Measurements from ENCODE around the gene JAKMIP1. TPM values are rescaled to one million over a fixed set of nuclear protein-coding genes. Genes with fewer than 3 reads are reported as not detected.

JAKMIP1 gene
- total RNA-seq, 1 donor from 2014 or later: 28.9 TPM

- DNase-seq (ENCODE audit: low spot score in 2 of 2): no peak
- no peak for FAIRE-seq
Measured at GRCh38 chr4:6076391-6076790, 124.0 kb downstream of the JAKMIP1 start.

DNA sequence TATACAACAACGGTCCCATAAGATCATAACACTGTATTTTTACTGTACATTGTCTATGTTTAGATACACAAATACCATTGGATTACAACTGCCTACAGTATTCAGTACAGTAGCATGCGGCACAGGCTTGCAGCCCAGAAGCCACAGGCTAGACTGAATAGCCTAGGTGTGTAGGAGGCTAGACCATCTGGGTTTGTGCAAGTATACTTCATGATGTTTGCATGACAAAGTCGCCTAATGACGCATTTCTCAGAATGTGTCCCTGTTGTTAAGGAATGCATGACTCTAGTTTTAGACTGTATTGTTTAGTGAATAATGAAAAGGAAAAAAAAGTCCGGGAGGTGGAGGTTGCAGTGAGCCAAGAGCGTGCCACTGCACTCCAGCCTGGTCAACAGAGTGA, 125.6 kb downstream of the JAKMIP1 start:
- no peak for FAIRE-seq
- DNase-seq (ENCODE audit: low spot score in 2 of 2): no peak

GRCh38 chr4:6071959-6072720, 128.2 kb downstream of the JAKMIP1 start:
- FAIRE-seq: no peak
- no peak for DNase-seq (ENCODE audit: low spot score in 2 of 2)

GRCh38 chr4:6071191-6071958, 129.0 kb downstream of the JAKMIP1 start:
- FAIRE-seq: no peak
- no peak for DNase-seq (ENCODE audit: low spot score in 2 of 2)

GRCh38 chr4:6069845-6070709, 130.3 kb downstream of the JAKMIP1 start:
- DNase-seq (ENCODE audit: low spot score in 2 of 2) (no peak), FAIRE-seq (no peak)

GRCh38 chr4:6068986-6069385, 131.4 kb downstream of the JAKMIP1 start:
- no peak for FAIRE-seq
- DNase-seq (ENCODE audit: low spot score in 2 of 2): no peak

DNA sequence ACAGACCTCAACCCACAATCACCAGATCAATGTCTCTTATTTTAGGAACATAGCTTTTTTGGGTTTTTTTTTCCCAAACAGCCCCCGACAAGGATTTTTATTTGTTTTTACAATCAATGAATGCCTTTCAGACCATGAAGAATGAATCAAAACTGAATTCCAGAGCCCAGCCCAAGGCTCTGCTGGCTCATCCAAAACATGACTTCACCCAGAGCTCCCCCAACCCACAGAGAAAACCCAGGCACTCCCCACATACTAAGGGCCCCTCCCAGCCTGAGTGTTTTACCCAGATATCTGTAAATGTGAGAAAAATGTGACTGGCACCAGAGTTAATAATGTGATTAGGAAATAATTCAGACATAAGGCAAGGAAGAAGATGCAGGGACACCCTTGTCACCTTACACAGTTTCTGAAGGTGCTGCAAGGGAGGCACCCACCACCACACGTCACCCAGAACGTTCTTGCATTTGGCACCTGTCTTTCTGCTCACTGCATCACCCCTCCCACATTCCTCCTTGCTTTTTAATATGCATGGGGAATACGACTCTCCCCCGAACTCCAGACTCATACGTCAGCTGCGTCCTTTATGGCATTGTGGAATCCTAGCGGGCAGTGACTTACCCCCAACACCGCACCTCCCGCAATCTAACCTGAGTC, 134.3 kb downstream of the JAKMIP1 start:
- DNase-seq (ENCODE audit: low spot score in 2 of 2) (no peak), FAIRE-seq (no peak)

DNA sequence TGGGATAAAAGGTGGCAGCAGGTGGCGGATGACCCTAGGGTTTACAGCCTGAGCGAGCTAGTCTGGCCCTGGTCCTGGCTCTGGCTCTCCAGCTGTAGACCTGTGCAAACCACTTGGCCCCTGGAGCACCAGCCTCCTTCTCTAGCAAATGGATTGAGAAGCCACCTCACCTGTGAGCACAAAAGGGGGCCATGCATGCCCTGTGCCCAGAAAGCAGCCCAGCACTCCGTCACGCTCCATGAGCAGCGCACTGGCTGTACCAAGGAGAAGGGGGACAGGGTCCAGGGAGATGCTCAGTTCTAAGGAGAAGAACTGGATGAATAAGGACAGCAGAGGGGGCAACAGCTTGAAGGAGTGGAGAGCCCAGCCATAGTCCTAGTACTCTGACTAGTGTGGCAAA, 135.2 kb downstream of the JAKMIP1 start:
- FAIRE-seq (no peak), DNase-seq (ENCODE audit: low spot score in 2 of 2) (no peak)

GRCh38 chr4:6064383-6064782, 136.0 kb downstream of the JAKMIP1 start:
- no peak for FAIRE-seq
- DNase-seq (ENCODE audit: low spot score in 2 of 2): no peak

DNA sequence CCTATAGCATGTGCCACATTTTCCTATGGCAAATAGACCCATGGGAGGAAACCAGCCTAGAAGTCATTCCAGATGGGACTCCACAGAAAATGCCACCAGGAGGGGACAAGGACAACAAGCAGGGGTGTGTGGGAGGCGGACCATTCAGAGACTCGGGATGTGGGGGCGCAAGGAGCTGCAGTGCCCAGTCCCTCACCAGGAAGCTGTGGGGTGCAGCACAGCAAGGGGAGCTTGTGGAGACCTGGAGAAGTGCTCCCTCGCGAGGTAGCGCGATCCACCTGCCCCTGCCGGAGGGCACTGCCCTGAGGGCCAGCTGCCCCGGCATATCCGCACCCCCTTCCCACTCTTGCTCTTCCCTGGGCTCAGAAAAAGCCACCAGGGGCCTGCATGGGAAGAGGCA, 136.7 kb downstream of the JAKMIP1 start:
- DNase-seq (ENCODE audit: low spot score in 2 of 2) (no peak), FAIRE-seq (no peak)

GRCh38 chr4:6062133-6062532, 138.2 kb downstream of the JAKMIP1 start:
- no peak for FAIRE-seq
- DNase-seq (ENCODE audit: low spot score in 2 of 2): no peak

DNA sequence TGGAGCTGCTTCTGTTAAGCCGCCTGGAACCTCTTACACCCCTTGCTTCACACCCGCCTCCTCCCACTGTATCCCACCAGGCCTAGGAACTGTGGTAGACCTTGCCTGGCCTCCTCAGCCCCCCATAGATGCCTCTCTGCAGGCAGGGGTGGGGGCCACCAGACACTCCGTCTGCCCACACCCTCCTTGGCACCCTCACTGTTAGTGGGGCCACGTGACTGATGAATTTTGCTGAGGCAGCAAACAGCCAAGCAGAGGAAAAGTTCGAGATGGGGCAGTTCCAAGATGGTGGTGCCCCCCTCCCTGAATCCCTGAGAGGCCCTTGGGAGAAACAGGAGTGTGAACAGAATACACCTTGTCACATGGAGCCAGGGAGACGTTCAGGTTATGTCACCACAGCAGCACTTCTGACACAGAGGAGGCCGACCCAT, 141.0 kb downstream of the JAKMIP1 start:
- FAIRE-seq (no peak), DNase-seq (ENCODE audit: low spot score in 2 of 2) (no peak)

DNA sequence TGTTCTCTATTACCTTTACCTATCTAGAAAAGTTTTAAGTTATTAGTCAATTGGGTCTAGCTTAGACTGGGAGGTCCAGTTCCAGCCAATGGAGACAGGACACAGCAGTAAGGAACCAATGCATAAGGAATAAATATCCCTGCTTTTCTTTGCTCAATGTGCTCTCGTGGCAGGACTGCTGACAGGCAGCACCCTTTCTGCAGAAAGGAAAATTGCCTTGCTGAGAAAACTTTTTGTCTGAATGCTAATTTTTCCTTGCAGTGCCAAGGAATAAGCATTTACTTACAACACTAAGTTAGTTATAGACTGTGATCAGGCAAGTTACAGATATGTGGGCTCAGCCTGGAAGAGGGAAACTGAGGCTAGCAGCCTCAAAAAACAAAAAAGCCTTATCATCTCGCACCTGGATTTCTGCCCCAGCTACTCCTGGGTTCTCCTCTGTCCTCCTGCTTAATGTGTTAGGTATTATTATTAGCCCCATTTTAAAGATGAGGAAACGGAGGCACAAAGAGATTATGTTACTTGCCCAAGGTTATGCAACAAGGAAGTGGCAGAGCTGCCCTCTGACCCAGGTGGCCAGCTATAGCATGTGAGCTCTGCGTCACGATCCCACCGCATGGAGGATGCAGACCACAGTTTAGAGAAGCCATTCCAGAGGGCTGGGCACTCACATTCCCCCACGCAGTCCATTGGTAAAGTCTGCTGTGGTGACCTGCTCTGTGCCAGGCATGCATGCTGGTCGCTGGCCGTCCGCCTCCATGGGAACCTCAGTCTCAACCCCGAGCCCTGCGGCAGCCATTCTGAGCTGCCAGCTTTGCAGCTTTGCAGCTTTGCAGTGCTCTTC, 141.6 kb downstream of the JAKMIP1 start:
- FAIRE-seq (no peak), DNase-seq (ENCODE audit: low spot score in 2 of 2) (no peak)

DNA sequence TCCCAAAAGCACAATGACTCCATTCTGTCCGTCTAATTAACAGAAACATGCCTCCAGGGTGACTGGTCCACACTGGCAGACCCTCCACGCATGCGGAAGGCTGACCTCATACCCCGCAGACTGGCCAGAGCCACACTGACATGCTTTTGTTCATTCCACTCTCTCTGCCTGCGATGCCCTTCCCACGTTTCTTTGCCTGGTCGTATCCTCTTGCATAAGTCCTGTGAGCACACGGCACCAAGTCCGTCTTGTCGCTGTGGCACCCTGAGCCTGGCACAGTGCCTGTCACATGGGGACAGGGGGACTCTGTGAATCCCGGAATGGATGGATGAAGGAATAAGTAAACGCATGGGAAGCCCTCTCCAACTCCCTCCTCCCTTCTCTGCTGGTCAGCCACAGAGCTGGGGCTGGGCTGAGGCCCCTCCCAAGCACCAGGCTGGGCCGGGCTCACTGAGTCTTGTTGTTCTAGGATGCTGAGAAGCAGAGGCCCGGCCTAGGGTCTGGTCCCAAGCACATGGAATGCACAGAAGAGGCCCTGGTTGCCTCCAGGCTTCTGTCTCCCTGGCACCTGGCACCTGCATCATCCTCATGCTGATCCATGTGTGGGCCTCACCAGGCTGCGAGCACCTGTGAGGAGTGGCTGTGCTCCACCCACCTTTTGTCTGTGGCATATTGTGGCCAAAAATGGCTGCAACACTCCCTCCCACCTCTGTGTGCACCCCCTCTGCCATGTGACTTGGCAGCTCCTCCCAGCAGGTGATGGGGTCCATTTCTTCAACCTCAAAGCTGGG, 143.2 kb downstream of the JAKMIP1 start:
- DNase-seq (ENCODE audit: low spot score in 2 of 2): no peak

GRCh38 chr4:6055436-6055835, 144.9 kb downstream of the JAKMIP1 start:
- FAIRE-seq (no peak), DNase-seq (ENCODE audit: low spot score in 2 of 2) (no peak)

More for the DNA sequence above, 143.2 kb downstream of the JAKMIP1 start:
- no peak for FAIRE-seq

GRCh38 chr4:6055030-6055429, 145.3 kb downstream of the JAKMIP1 start:
- no peak for DNase-seq (ENCODE audit: low spot score in 2 of 2)
- FAIRE-seq: no peak

GRCh38 chr4:6054162-6054922, 146.0 kb downstream of the JAKMIP1 start:
- DNase-seq (ENCODE audit: low spot score in 2 of 2) (no peak), FAIRE-seq (no peak)

GRCh38 chr4:6052679-6053078, 147.7 kb downstream of the JAKMIP1 start:
- DNase-seq (ENCODE audit: low spot score in 2 of 2) (no peak), FAIRE-seq (no peak)

Measured in frontal cortex (tissue), 4 donors.